ENCODE measurements around the gene DNASE1L3. TPM values are rescaled to one million over a fixed set of nuclear protein-coding genes. Genes with fewer than 3 reads are reported as not detected.
A peak's percentile ranks its signal among the peaks of the same experiment; 100 is the strongest.

DNASE1L3 gene
- total RNA-seq, 1 donor from 2014 or later: 0.22 TPM

GRCh38 chr3:58178528-58179234, 32.1 kb downstream of the DNASE1L3 start:
- no peak for TF ChIP-seq CTCF (IDR thresholded peaks at IDR 0.05; ENCODE audit: unreplicated experiment)
- Mint-ChIP-seq H3K36me3 (no peaks in the 10 kb centered on the region), H3K4me3 (peak overlapping the region; percentile 68), H3K27me3 (ENCODE audit: low read depth) (peaks cover 13% of the 10 kb centered on the region), H3K9me3 (no peaks in the 10 kb centered on the region), H3K27ac (no peak overlapping the region), H3K4me1 (peaks cover 16% of the 10 kb centered on the region)
- DNase-seq (ENCODE audit: low spot score in 2 of 2, unreplicated experiment in 2 of 2): no peak

GRCh38 chr3:58177747-58178527, 32.8 kb downstream of the DNASE1L3 start:
- no peaks in the 10 kb centered on the region for H3K9me3 Mint-ChIP-seq
- peaks cover 2% of the 10 kb centered on the region for H3K36me3 Mint-ChIP-seq
- peaks cover 10% of the 10 kb centered on the region for H3K27me3 Mint-ChIP-seq (ENCODE audit: low read depth)
- H3K4me3 Mint-ChIP-seq: peak overlapping the region; percentile 68
- H3K27ac Mint-ChIP-seq: no peak overlapping the region
- peak; percentile 95 for TF ChIP-seq CTCF (IDR thresholded peaks at IDR 0.05; ENCODE audit: unreplicated experiment)
- peaks cover 16% of the 10 kb centered on the region for H3K4me1 Mint-ChIP-seq
- peak; percentile 89 to 98 for DNase-seq (ENCODE audit: low spot score in 2 of 2, unreplicated experiment in 2 of 2)

- peaks cover 10% of the 10 kb centered on the region for H3K27me3 Mint-ChIP-seq (ENCODE audit: low read depth)
- peak overlapping the region; percentile 68 for H3K4me3 Mint-ChIP-seq
- H3K27ac Mint-ChIP-seq: no peak overlapping the region
Observed at GRCh38 chr3:58176827-58177489, 33.8 kb downstream of the DNASE1L3 start.

GRCh38 chr3:58176185-58176530, 34.6 kb downstream of the DNASE1L3 start:
- Mint-ChIP-seq H3K9me3 (no peaks in the 10 kb centered on the region), H3K4me3 (no peak overlapping the region), H3K36me3 (peaks cover 5% of the 10 kb centered on the region), H3K27me3 (ENCODE audit: low read depth) (peaks cover 3% of the 10 kb centered on the region), H3K27ac (peak overlapping the region; percentile 86), H3K4me1 (peaks cover 16% of the 10 kb centered on the region)
- TF ChIP-seq CTCF (IDR thresholded peaks at IDR 0.05; ENCODE audit: unreplicated experiment): no peak
- no peak for DNase-seq (ENCODE audit: low spot score in 2 of 2, unreplicated experiment in 2 of 2)

More at GRCh38 chr3:58176827-58177489, 33.8 kb downstream of the DNASE1L3 start:
- TF ChIP-seq CTCF (IDR thresholded peaks at IDR 0.05; ENCODE audit: unreplicated experiment): no peak
- Mint-ChIP-seq H3K4me1 (peaks cover 16% of the 10 kb centered on the region), H3K36me3 (peaks cover 2% of the 10 kb centered on the region), H3K9me3 (no peaks in the 10 kb centered on the region)
- DNase-seq (ENCODE audit: low spot score in 2 of 2, unreplicated experiment in 2 of 2): no peak

- H3K27me3 Mint-ChIP-seq (ENCODE audit: low read depth): no peaks in the 10 kb centered on the region
- H3K9me3 Mint-ChIP-seq: no peaks in the 10 kb centered on the region
- no peak for TF ChIP-seq CTCF (IDR thresholded peaks at IDR 0.05; ENCODE audit: unreplicated experiment)
- peak overlapping the region; percentile 86 for H3K27ac Mint-ChIP-seq
- H3K36me3 Mint-ChIP-seq: peaks cover 6% of the 10 kb centered on the region
- peaks cover 16% of the 10 kb centered on the region for H3K4me1 Mint-ChIP-seq
- H3K4me3 Mint-ChIP-seq: no peak overlapping the region
- DNase-seq (ENCODE audit: low spot score in 2 of 2, unreplicated experiment in 2 of 2): no peak
Observed at GRCh38 chr3:58175437-58176184, 35.2 kb downstream of the DNASE1L3 start.
